Activated CD4-positive, alpha-beta T cell treated with anti-CD3 and anti-CD28 coated beads for 36 hours (primary cell): ENCODE measurements around the gene SLC17A1. TPM values are rescaled to one million over a fixed set of nuclear protein-coding genes. Genes with fewer than 3 reads are reported as not detected.

Experiments
- ATAC-seq: fragments of 200-7000 bp; cut with Tn5 transposase; one replicate; pipeline ENCODE4 v1.10.0; 2021; ENCODE audit warnings: mild to moderate bottlenecking, moderate library complexity
- CTCF ChIA-PET: fragments of 350-600 bp; sonication (Branson Sonifier 250); formaldehyde crosslinking; loops from one replicate; lab custom pipeline; 2021; ENCODE audit warnings: antibody characterized with exemption; lab: Charles Lee
- POLR2A ChIA-PET: fragments of 350-600 bp; sonication (Branson Sonifier 250); formaldehyde crosslinking; loops from one replicate; lab custom pipeline; 2021; ENCODE audit warnings: antibody characterized with exemption, inconsistent platforms; lab: Charles Lee
- DNase-seq: peaks from one replicate; pipeline ENCODE4 v3.0.0-alpha.2; 2020
- H3K27ac Mint-ChIP-seq: one replicate; pipeline ENCODE4 v1.8.0; 2021; ENCODE audit warnings: mixed read lengths
- H3K27me3 Mint-ChIP-seq: one replicate; pipeline ENCODE4 v1.8.0; 2021; ENCODE audit warnings: mixed read lengths
- H3K36me3 Mint-ChIP-seq: one replicate; pipeline ENCODE4 v1.8.0; 2021; ENCODE audit warnings: low read depth, mixed read lengths
- H3K4me1 Mint-ChIP-seq: one replicate; pipeline ENCODE4 v1.8.0; 2021; ENCODE audit warnings: mixed read lengths
- H3K4me3 Mint-ChIP-seq: one replicate; pipeline ENCODE4 v1.8.0; 2021; ENCODE audit warnings: mild to moderate bottlenecking, moderate library complexity, mixed read lengths
- H3K9me3 Mint-ChIP-seq: one replicate; pipeline ENCODE4 v1.8.0; 2021; ENCODE audit warnings: low read depth, mixed read lengths
- intact Hi-C, 2 experiments: fragments of 100-400 bp; cut with DNase I in 1 of 2; cut with micrococcal nuclease in 1 of 2; formaldehyde crosslinking; loops; one replicate each; pipeline versions ENCODE4 v1.14.2 to v1.15.1; 2022 to 2024; cut with DNase I, micrococcal nuclease
- total RNA-seq, 2 experiments: library from RNA; stranded (reverse); gene quantifications; one replicate each; pipeline ENCODE4 v1.2.3, GENCODE V29; 2021

Gene SLC17A1
- total RNA-seq, 2 experiments from 2014 or later, result 0.09 TPM; not detected in 1

DNA sequence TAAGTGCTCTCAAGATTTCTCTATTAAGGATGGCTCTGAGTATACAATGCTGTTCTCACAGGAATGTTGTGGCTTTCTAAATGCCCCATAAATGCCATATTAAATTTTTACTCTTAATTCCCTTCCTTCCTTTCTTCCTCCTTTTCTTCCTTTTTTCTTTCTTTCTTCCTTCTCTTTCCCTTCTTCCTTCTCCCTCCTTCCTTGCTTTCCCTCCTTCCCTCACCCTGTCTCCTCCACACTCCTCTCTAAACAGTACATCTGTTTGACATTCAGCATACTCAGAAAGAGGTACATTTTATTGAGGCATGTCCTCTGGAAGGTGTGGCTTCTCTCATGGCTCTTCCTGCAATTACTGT is 433 bp upstream of the SLC17A1 start:
- Mint-ChIP-seq H3K4me3 (no peak overlapping the region), H3K36me3 (no peaks in the 10 kb centered on the region), H3K4me1 (peaks cover 10% of the 10 kb centered on the region), H3K27me3 (peaks cover 19% of the 10 kb centered on the region), H3K27ac (no peak overlapping the region), H3K9me3 (no peaks in the 10 kb centered on the region)
- ChIA-PET CTCF (interaction anchor here (0.7 to 0.8 kb wide), 2 partner anchors 96 to 281 kb away, joined by 3 to 4 read pairs; no protein-coding TSS in a partner anchor), POLR2A (no interaction called here)
- ATAC-seq (no peak), DNase-seq (no peak)
- intact Hi-C loops, result no loop called here

DNA sequence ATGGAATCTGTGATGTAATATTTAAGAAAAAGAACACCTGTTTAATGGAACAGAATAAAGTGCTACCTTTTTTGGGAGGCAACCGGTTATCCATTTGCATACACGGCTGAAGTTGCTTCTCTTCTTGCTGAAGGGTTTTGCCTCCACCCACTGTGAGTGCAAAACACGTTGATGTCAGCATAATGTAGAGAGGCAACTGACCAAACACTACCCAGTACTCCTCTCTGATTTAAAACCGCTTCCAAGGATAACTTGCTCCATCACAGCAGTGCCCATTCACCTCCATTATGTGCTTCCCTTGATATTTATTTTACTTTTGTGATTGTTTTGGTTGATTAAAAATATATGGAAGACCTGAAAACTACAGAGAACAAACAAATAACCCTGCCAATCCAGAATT is 1.4 kb downstream of the SLC17A1 start:
- Mint-ChIP-seq H3K27ac (no peak overlapping the region), H3K4me3 (no peak overlapping the region), H3K27me3 (peaks cover 27% of the 10 kb centered on the region), H3K36me3 (no peaks in the 10 kb centered on the region), H3K9me3 (peaks cover 3% of the 10 kb centered on the region), H3K4me1 (peaks cover 10% of the 10 kb centered on the region)
- ATAC-seq, result no peak
- intact Hi-C loops, result no loop called here
- POLR2A ChIA-PET, result no interaction called here
- CTCF ChIA-PET, result no interaction called here
- no peak for DNase-seq

DNA sequence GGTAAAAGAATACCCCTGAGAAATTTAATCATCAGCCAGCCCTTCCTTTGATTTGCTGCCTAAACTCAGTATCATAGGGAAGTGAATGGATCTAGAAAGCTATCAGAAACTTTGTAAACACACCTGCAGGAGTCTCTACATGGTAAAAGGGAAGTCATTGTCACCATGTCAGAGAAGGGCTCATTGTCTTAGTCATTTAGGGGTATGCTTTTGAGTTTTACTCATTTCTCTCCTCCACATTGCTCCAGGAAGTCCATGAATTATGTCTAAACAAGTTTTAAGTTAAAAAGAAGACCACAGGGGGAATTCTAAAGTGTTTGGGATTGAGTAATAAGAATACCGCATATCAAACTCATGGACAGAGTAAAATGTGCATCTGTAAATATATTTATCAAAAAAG is 2.5 kb downstream of the SLC17A1 start:
- intact Hi-C loops, result loop anchor here in 1 of 2 experiments (1.0 kb wide), 1 partner anchor 13 kb away; no protein-coding TSS in a partner anchor
- Mint-ChIP-seq H3K4me1 (peaks cover 10% of the 10 kb centered on the region), H3K27me3 (peaks cover 29% of the 10 kb centered on the region), H3K36me3 (no peaks in the 10 kb centered on the region), H3K27ac (no peak overlapping the region), H3K4me3 (no peak overlapping the region), H3K9me3 (peaks cover 5% of the 10 kb centered on the region)
- ATAC-seq, result peak; percentile 99
- ChIA-PET POLR2A (no interaction called here), CTCF (no interaction called here)
- DNase-seq, result no peak

DNA sequence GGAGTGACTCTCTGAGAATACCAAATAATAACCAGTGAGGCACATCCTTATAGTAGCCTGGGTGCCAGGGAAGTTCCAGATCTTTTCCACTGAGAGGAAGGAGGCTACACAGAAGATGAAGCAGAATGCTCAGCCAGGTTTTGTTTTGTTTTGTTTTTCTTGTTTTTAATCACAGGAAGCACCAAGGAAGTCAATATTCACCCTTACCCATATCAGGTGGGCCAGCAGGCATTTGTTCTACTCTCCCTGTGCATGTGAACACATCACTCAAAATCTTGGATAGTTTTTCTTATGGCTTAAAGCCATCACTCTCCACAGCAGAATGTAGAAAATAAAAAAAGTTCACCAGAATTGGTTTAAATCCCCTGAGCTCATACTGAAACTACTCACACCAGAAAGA is 10.5 kb downstream of the SLC17A1 start:
- peaks cover 5% of the 10 kb centered on the region for H3K9me3 Mint-ChIP-seq
- peaks cover 7% of the 10 kb centered on the region for H3K4me1 Mint-ChIP-seq
- POLR2A ChIA-PET, result no interaction called here

DNA sequence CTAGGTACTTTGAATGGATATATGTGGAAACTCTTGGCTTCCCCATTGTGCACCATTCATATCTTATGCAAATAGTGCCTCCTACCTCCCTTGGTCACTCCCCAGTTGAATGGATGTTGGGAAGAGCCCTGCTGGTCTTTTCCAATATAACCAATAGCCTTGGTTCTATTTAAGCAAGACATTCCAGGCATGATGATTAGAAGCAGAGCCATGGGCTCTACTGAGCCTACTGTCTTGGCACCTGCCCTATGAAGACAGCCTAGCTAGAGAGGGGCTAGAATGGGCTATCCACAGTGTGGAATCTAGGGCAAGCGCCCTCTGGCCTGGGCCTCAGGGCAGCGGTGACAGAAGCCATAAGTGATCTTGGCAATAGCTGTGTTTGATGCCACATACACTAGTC is 15.6 kb downstream of the SLC17A1 start:
- CTCF ChIA-PET, result no interaction called here
- H3K27ac Mint-ChIP-seq, result no peak overlapping the region
- H3K4me3 Mint-ChIP-seq, result no peak overlapping the region

More for the DNA sequence above, 10.5 kb downstream of the SLC17A1 start:
- intact Hi-C loops, result no loop called here
- H3K36me3 Mint-ChIP-seq, result no peaks in the 10 kb centered on the region
- no peak overlapping the region for H3K27ac Mint-ChIP-seq
- H3K27me3 Mint-ChIP-seq, result peaks cover 25% of the 10 kb centered on the region
- DNase-seq (no peak), ATAC-seq (no peak)
- no peak overlapping the region for H3K4me3 Mint-ChIP-seq
- CTCF ChIA-PET, result no interaction called here

DNA sequence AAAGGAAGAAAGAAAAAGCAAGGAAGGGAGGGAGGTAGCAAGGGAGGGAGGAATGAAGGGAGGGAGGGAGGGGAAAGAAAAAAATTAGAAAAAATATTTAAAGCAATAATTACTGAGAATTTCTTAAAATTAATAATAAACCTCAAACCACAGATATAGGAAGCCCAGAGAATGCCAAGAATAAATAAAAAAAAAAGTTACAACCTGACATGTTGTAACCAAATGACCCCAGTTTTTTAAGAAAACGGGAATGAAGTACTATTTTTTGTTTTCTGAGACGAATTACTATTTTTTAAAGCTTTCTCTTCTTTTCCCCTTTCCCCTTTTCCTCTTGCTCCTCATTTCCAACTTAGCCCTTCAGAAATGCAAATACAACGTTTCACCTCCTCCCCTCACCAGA is 16.7 kb downstream of the SLC17A1 start:
- ChIA-PET CTCF (interaction anchor here (0.6 kb wide), 1 partner anchor 44 kb away, joined by 3 read pairs; no protein-coding TSS in a partner anchor), POLR2A (no interaction called here)
- DNase-seq, result no peak
- Mint-ChIP-seq H3K36me3 (no peaks in the 10 kb centered on the region), H3K27ac (no peak overlapping the region), H3K4me3 (no peak overlapping the region), H3K27me3 (peaks cover 18% of the 10 kb centered on the region), H3K4me1 (no peaks in the 10 kb centered on the region), H3K9me3 (peaks cover 1% of the 10 kb centered on the region)
- intact Hi-C loops, result no loop called here
- ATAC-seq, result no peak

More for the DNA sequence above, 15.6 kb downstream of the SLC17A1 start:
- H3K27me3 Mint-ChIP-seq, result peaks cover 15% of the 10 kb centered on the region
- DNase-seq, result no peak
- peaks cover 1% of the 10 kb centered on the region for H3K9me3 Mint-ChIP-seq
- POLR2A ChIA-PET, result no interaction called here
- no peaks in the 10 kb centered on the region for H3K36me3 Mint-ChIP-seq
- H3K4me1 Mint-ChIP-seq, result peaks cover 2% of the 10 kb centered on the region
- intact Hi-C loops, result no loop called here
- ATAC-seq, result no peak

DNA sequence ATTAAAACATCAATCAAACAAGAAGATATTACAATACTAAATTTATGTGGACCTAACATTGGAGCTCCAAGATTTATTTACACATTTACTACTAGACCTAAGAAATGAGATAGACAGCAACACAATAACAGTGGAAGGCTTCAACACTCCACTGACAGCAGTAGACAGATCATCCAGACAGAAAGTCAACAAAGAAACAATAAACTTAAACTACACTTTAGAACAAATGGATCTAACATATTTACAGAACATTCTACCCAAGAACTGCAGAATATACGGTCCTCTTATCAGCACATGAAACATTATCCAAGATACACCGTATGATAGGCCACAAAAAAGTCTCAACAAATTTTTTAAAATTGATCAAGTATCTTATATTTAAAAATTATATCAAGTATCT is 27.0 kb downstream of the SLC17A1 start:
- no peak overlapping the region for H3K27ac Mint-ChIP-seq
- H3K4me1 Mint-ChIP-seq, result no peaks in the 10 kb centered on the region
- DNase-seq, result no peak
- H3K9me3 Mint-ChIP-seq, result no peaks in the 10 kb centered on the region
- H3K4me3 Mint-ChIP-seq, result no peak overlapping the region
- ChIA-PET CTCF (interaction anchor here (1.1 to 2.3 kb wide), 2 partner anchors 15 to 18 kb away, joined by 3 to 10 read pairs; no protein-coding TSS in a partner anchor), POLR2A (interaction anchor here (0.6 kb wide), 1 partner anchor 520 kb away, joined by 3 read pairs; no protein-coding TSS in a partner anchor)
- peaks cover 13% of the 10 kb centered on the region for H3K27me3 Mint-ChIP-seq
- intact Hi-C loops, result no loop called here
- H3K36me3 Mint-ChIP-seq, result no peaks in the 10 kb centered on the region
- ATAC-seq, result no peak

DNA sequence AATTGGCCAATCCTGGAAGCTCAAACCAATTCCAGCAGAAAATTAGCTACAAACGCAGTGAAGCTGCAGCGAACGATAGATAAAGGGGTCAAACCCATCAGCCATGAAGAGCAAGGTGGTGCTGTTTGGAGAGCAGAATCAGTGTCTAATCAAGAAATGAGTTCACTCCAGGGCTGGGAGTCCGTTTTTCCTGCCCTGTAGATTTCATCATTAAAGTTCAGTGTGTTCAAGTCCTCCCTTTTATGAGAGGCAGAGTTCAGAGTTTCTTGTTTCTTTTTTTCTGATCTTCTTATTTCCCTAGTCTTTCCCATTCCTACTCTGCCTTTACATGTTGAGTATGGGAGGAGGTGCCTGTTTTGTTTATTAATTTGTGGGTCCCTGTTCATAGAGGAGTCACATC is 30.4 kb downstream of the SLC17A1 start:
- ChIA-PET CTCF (no interaction called here), POLR2A (interaction anchor here (0.5 kb wide), 1 partner anchor 77 kb away, joined by 3 read pairs; no protein-coding TSS in a partner anchor)
- DNase-seq, result no peak
- Mint-ChIP-seq H3K9me3 (no peaks in the 10 kb centered on the region), H3K36me3 (no peaks in the 10 kb centered on the region), H3K4me3 (no peak overlapping the region), H3K27ac (no peak overlapping the region), H3K4me1 (no peaks in the 10 kb centered on the region), H3K27me3 (peaks cover 9% of the 10 kb centered on the region)
- ATAC-seq, result no peak
- intact Hi-C loops, result no loop called here

DNA sequence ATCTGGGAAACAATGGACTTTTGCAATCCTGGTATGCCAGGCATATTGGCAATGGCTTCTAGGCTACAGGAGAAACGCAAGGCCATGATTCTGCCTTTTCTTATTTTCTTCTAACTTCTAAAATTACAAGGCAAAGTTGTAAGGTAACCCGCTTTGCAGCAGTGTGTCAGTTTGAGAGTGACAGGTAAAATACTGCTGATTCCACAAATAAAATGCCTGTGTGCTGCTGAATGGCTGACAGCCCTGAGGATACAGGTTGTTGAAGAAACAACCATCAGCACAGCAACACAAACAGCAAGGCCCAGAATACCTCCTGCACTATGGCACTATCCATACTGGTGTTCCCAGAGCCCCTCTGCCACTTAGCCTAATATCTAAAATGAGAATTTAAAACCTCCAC is 37.1 kb downstream of the SLC17A1 start:
- Mint-ChIP-seq H3K4me1 (no peaks in the 10 kb centered on the region), H3K36me3 (no peaks in the 10 kb centered on the region), H3K27me3 (peaks cover 9% of the 10 kb centered on the region), H3K4me3 (no peak overlapping the region), H3K9me3 (no peaks in the 10 kb centered on the region), H3K27ac (no peak overlapping the region)
- intact Hi-C loops, result no loop called here
- no peak for DNase-seq
- ChIA-PET POLR2A (interaction anchor here (0.5 kb wide), 1 partner anchor 94 kb away, joined by 15 read pairs; no protein-coding TSS in a partner anchor), CTCF (no interaction called here)
- no peak for ATAC-seq

DNA sequence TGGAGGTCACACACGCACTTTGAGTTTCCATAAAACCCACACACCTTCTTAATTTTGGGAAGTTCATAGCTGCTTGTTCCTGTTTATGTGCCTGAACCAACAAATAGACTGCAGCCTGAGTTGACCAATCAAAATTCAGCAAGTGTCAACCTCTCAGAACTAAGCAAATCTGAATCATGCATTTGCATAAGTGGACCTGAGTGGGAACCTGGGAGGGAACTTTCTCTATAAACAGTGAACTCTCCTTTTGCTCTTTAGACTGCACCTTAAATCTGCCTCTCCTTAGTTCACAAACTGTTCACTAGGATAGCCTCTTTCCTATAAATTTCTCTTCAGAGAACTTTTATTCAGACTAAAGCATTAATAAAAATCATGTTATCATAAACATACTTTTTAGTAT is 37.9 kb downstream of the SLC17A1 start:
- ATAC-seq, result no peak
- POLR2A ChIA-PET, result no interaction called here

DNA sequence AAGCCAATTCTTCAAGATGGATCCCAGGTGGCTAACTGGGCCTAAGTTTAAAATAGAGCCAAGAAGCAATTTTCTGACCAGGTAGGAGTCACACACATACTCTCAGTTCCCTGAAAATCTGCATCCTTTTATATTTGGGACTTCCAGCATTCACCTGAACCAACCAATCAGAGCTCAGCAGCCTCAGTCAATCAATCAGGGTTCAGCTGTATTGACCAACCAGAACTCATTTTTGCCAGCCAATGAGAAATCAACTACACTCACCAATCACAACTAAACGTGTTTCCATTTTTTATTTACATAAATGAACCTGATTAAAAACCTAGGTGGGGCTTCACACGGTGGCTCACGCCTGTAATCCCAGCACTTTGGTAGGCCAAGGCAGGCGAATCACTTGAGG is 39.8 kb downstream of the SLC17A1 start:
- Mint-ChIP-seq H3K36me3 (no peaks in the 10 kb centered on the region), H3K4me3 (no peak overlapping the region), H3K27ac (no peak overlapping the region), H3K4me1 (peaks cover 3% of the 10 kb centered on the region), H3K27me3 (peaks cover 5% of the 10 kb centered on the region), H3K9me3 (no peaks in the 10 kb centered on the region)
- ATAC-seq (no peak), DNase-seq (no peak)
- ChIA-PET CTCF (interaction anchor here (2.0 kb wide), 1 partner anchor 72 kb away, joined by 6 read pairs; no protein-coding TSS in a partner anchor), POLR2A (no interaction called here)
- intact Hi-C loops, result no loop called here

More for the DNA sequence above, 37.9 kb downstream of the SLC17A1 start:
- Mint-ChIP-seq H3K36me3 (no peaks in the 10 kb centered on the region), H3K4me3 (no peak overlapping the region), H3K27me3 (peaks cover 9% of the 10 kb centered on the region), H3K27ac (no peak overlapping the region), H3K4me1 (no peaks in the 10 kb centered on the region), H3K9me3 (no peaks in the 10 kb centered on the region)
- CTCF ChIA-PET, result no interaction called here
- DNase-seq, result no peak
- intact Hi-C loops, result no loop called here

DNA sequence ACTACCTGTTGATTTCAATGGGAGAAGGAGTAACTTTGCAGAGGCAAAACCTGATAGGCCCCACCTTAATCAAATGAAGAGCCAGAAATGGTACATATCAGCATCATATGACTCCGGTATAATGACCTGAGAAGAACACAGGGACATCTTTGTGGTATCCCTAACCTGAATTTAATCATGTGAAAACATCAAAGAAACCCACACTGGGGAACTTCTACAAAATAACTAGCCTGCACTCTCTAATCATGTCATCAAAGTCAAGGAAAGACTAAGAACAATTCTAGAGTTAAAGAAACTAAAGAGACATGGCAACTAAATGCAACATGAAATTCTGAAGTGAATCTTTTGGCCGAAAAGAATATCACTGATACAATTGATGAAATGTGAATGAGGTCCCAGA is 42.4 kb downstream of the SLC17A1 start:
- CTCF ChIA-PET, result interaction anchor here (0.6 to 2.3 kb wide), 11 partner anchors 14 to 217 kb away, joined by 3 to 10 read pairs (median 3); no protein-coding TSS in a partner anchor
- no peaks in the 10 kb centered on the region for H3K9me3 Mint-ChIP-seq
- H3K27ac Mint-ChIP-seq, result no peak overlapping the region
- H3K36me3 Mint-ChIP-seq, result no peaks in the 10 kb centered on the region
- DNase-seq, result no peak
- peaks cover 3% of the 10 kb centered on the region for H3K4me1 Mint-ChIP-seq
- ATAC-seq, result peak; percentile 30
- POLR2A ChIA-PET, result no interaction called here
- H3K4me3 Mint-ChIP-seq, result no peak overlapping the region
- intact Hi-C loops, result loop anchor here (2.0 to 5.0 kb wide), 3 partner anchors 93 to 203 kb away; no protein-coding TSS in a partner anchor
- H3K27me3 Mint-ChIP-seq, result peaks cover 5% of the 10 kb centered on the region
